ENCODE results near the gene ADPRS. TPM values are rescaled to one million over a fixed set of nuclear protein-coding genes. Genes with fewer than 3 reads are reported as not detected.

The ADPRS gene
- total RNA-seq, 4 donors from 2014 or later = 23.3 to 45.8 (median 40.8) TPM

- H3K36me3 ChIP-seq = no peaks in the 10 kb centered on the region
- no peaks in the 10 kb centered on the region for H3K9me3 ChIP-seq
- intact Hi-C loops (cut with DNase I) = no loop called here
- H3K4me3 ChIP-seq = peak within 1 kb of the TSS; percentile 52 to 64 (median 56)
- TF ChIP-seq EP300 (IDR thresholded peaks at IDR 0.05) = no peak
- TF ChIP-seq POLR2AphosphoS5 (IDR thresholded peaks at IDR 0.05) = no peak
- no peak for TF ChIP-seq POLR2A (IDR thresholded peaks at IDR 0.05; ENCODE audit: low read depth)
- TF ChIP-seq CTCF (IDR thresholded peaks at IDR 0.05) = no peak
- peak; percentile 85 for DNase-seq (ENCODE audit: extremely low spot score)
- H3K27me3 ChIP-seq = peaks cover 0 to 39% (median 3%) of the 10 kb centered on the region in 4 donors
- H3K27ac ChIP-seq (replicated peaks in 1 of 4) = no peak within 1 kb of the TSS
- 16% methylated on average over 44 of the region's 59 CpGs for WGBS
- H3K4me1 ChIP-seq = peaks cover 15 to 26% (median 22%) of the 10 kb centered on the region in 4 donors
Observed at GRCh38 chr1:36083635-36084496, 4.8 kb upstream of the ADPRS start, which contains the start of gene TEKT2. TEKT2 (plus strand) TSS chr1:36084094; CDS start chr1:36084922, 828 bp downstream.

DNA sequence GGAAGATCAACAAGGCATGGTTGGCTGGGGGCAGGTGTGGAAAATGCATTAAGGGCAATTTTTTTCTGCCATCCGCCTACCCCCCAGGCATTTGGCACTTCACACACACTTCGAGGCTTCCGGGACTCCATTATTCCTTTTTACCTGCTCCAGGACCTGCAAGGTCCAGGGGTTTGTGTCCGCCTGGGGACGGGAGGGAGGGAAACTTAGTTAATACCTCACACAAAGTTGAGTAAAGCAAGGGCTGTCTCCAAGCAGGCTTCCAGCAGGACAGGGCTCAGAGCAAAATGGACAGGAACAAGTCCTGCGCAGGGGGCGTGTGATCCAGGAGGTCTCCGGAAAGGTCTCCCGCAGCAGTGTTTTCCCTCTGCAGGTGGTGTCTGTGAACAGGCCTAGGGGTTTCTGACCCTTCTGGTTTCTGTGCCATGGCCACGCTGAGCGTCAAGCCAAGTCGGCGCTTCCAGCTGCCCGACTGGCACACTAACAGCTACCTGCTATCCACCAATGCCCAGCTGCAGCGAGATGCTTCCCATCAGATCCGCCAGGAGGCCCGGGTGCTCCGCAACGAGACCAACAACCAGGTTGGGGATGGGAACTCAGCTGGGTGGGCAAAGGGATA lies 4.1 kb upstream of the ADPRS start:
- TF ChIP-seq CTCF (IDR thresholded peaks at IDR 0.05) (no peak), POLR2AphosphoS5 (IDR thresholded peaks at IDR 0.05) (no peak), EP300 (IDR thresholded peaks at IDR 0.05) (no peak), POLR2A (IDR thresholded peaks at IDR 0.05; ENCODE audit: low read depth) (no peak)

GRCh38 chr1:36085126-36085525 lies 3.6 kb upstream of the ADPRS start:
- DNase-seq (ENCODE audit: extremely low spot score) = no peak
- intact Hi-C loops (cut with DNase I) = no loop called here
- no peaks in the 10 kb centered on the region for H3K9me3 ChIP-seq

More for the DNA sequence above, 4.1 kb upstream of the ADPRS start:
- Histone ChIP-seq H3K4me3 (peak overlapping the region; percentile 52 to 64 (median 56)), H3K9me3 (no peaks in the 10 kb centered on the region), H3K36me3 (no peaks in the 10 kb centered on the region), H3K27me3 (peaks cover 0 to 39% (median 3%) of the 10 kb centered on the region in 4 donors), H3K27ac (replicated peaks in 1 of 4) (no peak overlapping the region), H3K4me1 (peaks cover 19 to 30% (median 26%) of the 10 kb centered on the region in 4 donors)
- WGBS = 46% methylated on average over 9 of the region's 19 CpGs
- no peak for DNase-seq (ENCODE audit: extremely low spot score)
- intact Hi-C loops (cut with DNase I) = no loop called here

More at GRCh38 chr1:36085126-36085525, 3.6 kb upstream of the ADPRS start:
- Histone ChIP-seq H3K4me1 (peaks cover 24 to 36% (median 32%) of the 10 kb centered on the region in 4 donors), H3K27ac (replicated peaks in 1 of 4) (no peak overlapping the region), H3K27me3 (peaks cover 0 to 39% (median 3%) of the 10 kb centered on the region in 4 donors), H3K36me3 (peaks cover 0 to 1% (median 0%) of the 10 kb centered on the region in 4 donors), H3K4me3 (no peak overlapping the region)
- TF ChIP-seq CTCF (IDR thresholded peaks at IDR 0.05) (no peak), POLR2A (IDR thresholded peaks at IDR 0.05; ENCODE audit: low read depth) (no peak), EP300 (IDR thresholded peaks at IDR 0.05) (no peak), POLR2AphosphoS5 (IDR thresholded peaks at IDR 0.05) (no peak)
- WGBS = 83% methylated on average over 8 of the region's 9 CpGs
